OCI-LY7 (cell line): ENCODE data around the gene TEX2.

ENCODE experiments used
- EZH2phosphoT487 ChIP-seq: fragments of 200-600 bp; sonication (generic); IDR thresholded peaks from 2 replicates; pipeline ENCODE4 v1.6.1; 2018; ENCODE audit warnings: low read depth, borderline replicate concordance, mild to moderate bottlenecking, mixed run types, antibody characterized with exemption, low read length, moderate library complexity, mixed read lengths
- TF ChIP-seq, protein P1 (sequence below): fragments of 200-600 bp; sonication (generic); conservative IDR thresholded peaks from 2 replicates; pipeline ENCODE4 v1.5.1; 2014; ENCODE audit warnings: mild to moderate bottlenecking, antibody characterized with exemption, low read length, moderate library complexity, mixed read lengths

DNA sequence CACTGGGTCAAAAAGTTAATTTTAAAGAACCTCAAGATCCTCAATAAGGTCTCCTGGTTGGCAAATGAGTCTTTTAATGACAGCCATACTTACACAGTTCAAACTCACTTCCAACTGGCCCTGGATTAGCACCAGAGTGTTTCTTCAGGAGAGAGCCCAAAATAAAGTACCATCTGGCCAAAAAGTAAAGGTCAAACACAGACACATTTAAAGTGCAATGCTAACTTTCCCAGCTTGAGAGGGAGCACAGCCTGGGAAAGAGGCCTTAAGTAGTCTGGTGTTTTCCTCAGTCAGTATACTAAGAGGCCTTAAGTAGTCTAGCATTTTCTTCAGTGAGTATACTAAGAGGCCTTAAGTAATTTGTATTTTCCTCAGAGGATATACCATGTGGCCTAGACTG, 86.5 kb downstream of the TEX2 start:
- TF ChIP-seq, protein P1, sequence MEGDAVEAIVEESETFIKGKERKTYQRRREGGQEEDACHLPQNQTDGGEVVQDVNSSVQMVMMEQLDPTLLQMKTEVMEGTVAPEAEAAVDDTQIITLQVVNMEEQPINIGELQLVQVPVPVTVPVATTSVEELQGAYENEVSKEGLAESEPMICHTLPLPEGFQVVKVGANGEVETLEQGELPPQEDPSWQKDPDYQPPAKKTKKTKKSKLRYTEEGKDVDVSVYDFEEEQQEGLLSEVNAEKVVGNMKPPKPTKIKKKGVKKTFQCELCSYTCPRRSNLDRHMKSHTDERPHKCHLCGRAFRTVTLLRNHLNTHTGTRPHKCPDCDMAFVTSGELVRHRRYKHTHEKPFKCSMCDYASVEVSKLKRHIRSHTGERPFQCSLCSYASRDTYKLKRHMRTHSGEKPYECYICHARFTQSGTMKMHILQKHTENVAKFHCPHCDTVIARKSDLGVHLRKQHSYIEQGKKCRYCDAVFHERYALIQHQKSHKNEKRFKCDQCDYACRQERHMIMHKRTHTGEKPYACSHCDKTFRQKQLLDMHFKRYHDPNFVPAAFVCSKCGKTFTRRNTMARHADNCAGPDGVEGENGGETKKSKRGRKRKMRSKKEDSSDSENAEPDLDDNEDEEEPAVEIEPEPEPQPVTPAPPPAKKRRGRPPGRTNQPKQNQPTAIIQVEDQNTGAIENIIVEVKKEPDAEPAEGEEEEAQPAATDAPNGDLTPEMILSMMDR = no peak
- TF ChIP-seq EZH2phosphoT487 = no peak
